A673 (cell line): ENCODE results near the gene CCDC89.

Experiments used
- EZH2 ChIP-seq: fragments of 200-600 bp; sonication (generic); IDR thresholded peaks from 2 replicates; pipeline ENCODE4 v1.6.1; 2017; ENCODE audit warnings: borderline replicate concordance, low read depth, mild to moderate bottlenecking, mixed read lengths, antibody characterized with exemption, low read length; ENCODE audit not compliant: poor library complexity, severe bottlenecking
- TF ChIP-seq, protein P1 (sequence below): fragments of 300-800, 200-600 bp; sonication (generic); conservative IDR thresholded peaks from 2 replicates; pipeline ENCODE4 v1.5.1; 2017; ENCODE audit warnings: low read depth, mild to moderate bottlenecking, antibody characterized with exemption, low read length, moderate library complexity, mixed read lengths

DNA sequence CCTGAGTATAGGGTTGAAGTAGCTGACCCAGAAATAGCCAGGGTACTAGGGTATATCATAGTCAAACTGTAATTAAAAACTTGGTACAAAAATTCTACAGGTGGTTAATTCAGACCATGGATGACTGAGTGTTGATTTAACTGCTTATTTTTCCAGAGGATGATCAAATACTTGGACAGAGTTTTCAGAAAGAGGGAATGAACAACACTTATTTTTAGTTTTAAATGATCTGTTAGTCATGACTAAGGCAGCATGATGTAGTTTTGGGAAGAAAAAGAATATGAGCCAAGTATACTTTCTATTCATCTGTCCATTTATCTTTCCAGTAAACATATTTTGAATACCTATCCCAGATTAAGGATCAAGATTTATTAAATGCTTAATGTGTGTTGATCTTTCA lies 19.8 kb upstream of the CCDC89 start:
- TF ChIP-seq, protein P1, sequence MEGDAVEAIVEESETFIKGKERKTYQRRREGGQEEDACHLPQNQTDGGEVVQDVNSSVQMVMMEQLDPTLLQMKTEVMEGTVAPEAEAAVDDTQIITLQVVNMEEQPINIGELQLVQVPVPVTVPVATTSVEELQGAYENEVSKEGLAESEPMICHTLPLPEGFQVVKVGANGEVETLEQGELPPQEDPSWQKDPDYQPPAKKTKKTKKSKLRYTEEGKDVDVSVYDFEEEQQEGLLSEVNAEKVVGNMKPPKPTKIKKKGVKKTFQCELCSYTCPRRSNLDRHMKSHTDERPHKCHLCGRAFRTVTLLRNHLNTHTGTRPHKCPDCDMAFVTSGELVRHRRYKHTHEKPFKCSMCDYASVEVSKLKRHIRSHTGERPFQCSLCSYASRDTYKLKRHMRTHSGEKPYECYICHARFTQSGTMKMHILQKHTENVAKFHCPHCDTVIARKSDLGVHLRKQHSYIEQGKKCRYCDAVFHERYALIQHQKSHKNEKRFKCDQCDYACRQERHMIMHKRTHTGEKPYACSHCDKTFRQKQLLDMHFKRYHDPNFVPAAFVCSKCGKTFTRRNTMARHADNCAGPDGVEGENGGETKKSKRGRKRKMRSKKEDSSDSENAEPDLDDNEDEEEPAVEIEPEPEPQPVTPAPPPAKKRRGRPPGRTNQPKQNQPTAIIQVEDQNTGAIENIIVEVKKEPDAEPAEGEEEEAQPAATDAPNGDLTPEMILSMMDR, result no peak
- TF ChIP-seq EZH2, result no peak
